IMR-90 (cell line): ENCODE results near the gene ANKMY1. TPM values are rescaled to one million over a fixed set of nuclear protein-coding genes. Genes with fewer than 3 reads are reported as not detected.
A peak's percentile ranks its signal among the peaks of the same experiment; 100 is the strongest.

Experiments used
- ATAC-seq: fragments of 200-7000 bp; cut with Tn5 transposase; 2 replicates; pipeline ENCODE4 v1.9.1; 2020; ENCODE audit warnings: low read depth, mild to moderate bottlenecking, moderate library complexity
- BruUV-seq: library from RNA; stranded (reverse); fragments of 400-500 nt; replicated peaks from 2 replicates; lab custom pipeline; 2021; lab: Mats Ljungman, UMichigan
- CTCF ChIA-PET: fragments of 300-600 bp; formaldehyde crosslinking; extraction: SDS; loops from one replicate; lab custom pipeline; 2021; ENCODE audit warnings: antibody characterized with exemption; lab: Yijun Ruan, JAX
- POLR2A ChIA-PET: fragments of 300-600 bp; sonication (Branson Sonifier 250); formaldehyde crosslinking; loops from one replicate; lab custom pipeline; 2022; ENCODE audit warnings: antibody characterized with exemption; ENCODE audit not compliant: unreplicated experiment; lab: Charles Lee
- DNase-seq: peaks from one replicate; pipeline ENCODE4 v3.0.0; 2013
- H2AFZ ChIP-seq: replicated peaks from 2 replicates; pipeline ENCODE3; 2013; ENCODE audit warnings: low read length, mild to moderate bottlenecking; ENCODE audit not compliant: poor library complexity
- H2AK5ac ChIP-seq: 2 replicates; pipeline ENCODE4 v1.6.1; 2013; ENCODE audit warnings: low read depth, low read length, inconsistent platforms
- H2AK9ac ChIP-seq: replicated peaks from 2 replicates; pipeline ENCODE3; 2013; ENCODE audit warnings: mild to moderate bottlenecking, low read depth, low read length, moderate library complexity; ENCODE audit not compliant: poor library complexity
- H2BK120ac ChIP-seq: 2 replicates; pipeline ENCODE4 v1.6.1; 2013; ENCODE audit warnings: low read depth, low read length, inconsistent platforms
- H2BK15ac ChIP-seq: 3 replicates; pipeline ENCODE4 v1.6.1; 2013; ENCODE audit warnings: low read depth, low read length, inconsistent platforms
- H2BK20ac ChIP-seq: 2 replicates; pipeline ENCODE4 v1.6.1; 2013; ENCODE audit warnings: low read depth, mild to moderate bottlenecking, inconsistent platforms, low read length, moderate library complexity
- H2BK5ac ChIP-seq: 2 replicates; pipeline ENCODE4 v1.6.1; 2013; ENCODE audit warnings: mild to moderate bottlenecking, low read depth, low read length, inconsistent platforms; ENCODE audit not compliant: poor library complexity, severe bottlenecking
- H3K14ac ChIP-seq: replicated peaks from 2 replicates; pipeline ENCODE4 v1.6.1; 2013; ENCODE audit warnings: low read depth, low read length, inconsistent platforms
- H3K18ac ChIP-seq: 2 replicates; pipeline ENCODE4 v1.6.1; 2013; ENCODE audit warnings: low read depth, low read length, control low read depth
- H3K23ac ChIP-seq: 2 replicates; pipeline ENCODE4 v1.6.1; 2013; ENCODE audit warnings: low read depth, low read length, inconsistent platforms
- H3K27ac ChIP-seq: 2 replicates; pipeline ENCODE4 v1.5.1; 2013; ENCODE audit warnings: mild to moderate bottlenecking, control low read depth, low read length; ENCODE audit not compliant: insufficient read depth
- H3K27me3 ChIP-seq: 2 replicates; pipeline ENCODE4 v1.6.1; 2013; ENCODE audit warnings: low read length; ENCODE audit not compliant: control insufficient read depth, insufficient read depth
- H3K36me3 ChIP-seq: 2 replicates; pipeline ENCODE4 v1.6.1; 2013; ENCODE audit warnings: low read length, mixed read lengths; ENCODE audit not compliant: control insufficient read depth, insufficient read depth
- H3K4ac ChIP-seq: 2 replicates; pipeline ENCODE4 v1.6.1; 2013; ENCODE audit warnings: low read depth, low read length, inconsistent platforms
- H3K4me1 ChIP-seq: 2 replicates; pipeline ENCODE4 v1.6.1; 2013; ENCODE audit warnings: low read length, mixed read lengths; ENCODE audit not compliant: control insufficient read depth, insufficient read depth
- H3K4me2 ChIP-seq: 2 replicates; pipeline ENCODE4 v1.6.1; 2013; ENCODE audit warnings: low read depth, mild to moderate bottlenecking, control low read depth, low read length, moderate library complexity
- H3K4me3 ChIP-seq: 2 replicates; pipeline ENCODE4 v1.5.1; 2013; ENCODE audit warnings: low read depth, mild to moderate bottlenecking, control low read depth, low read length, moderate library complexity; ENCODE audit not compliant: insufficient read depth
- H3K56ac ChIP-seq: 2 replicates; pipeline ENCODE4 v1.6.1; 2013; ENCODE audit warnings: low read length, inconsistent platforms; ENCODE audit not compliant: insufficient read depth; ENCODE audit errors: extremely low read depth
- H3K79me1 ChIP-seq, 2 experiments: 2 replicates each; pipeline ENCODE4 v1.6.1; 2013; ENCODE audit warnings: low read length in 2 of 2, inconsistent platforms in 1 of 2, low read depth in 1 of 2
- H3K9ac ChIP-seq: 2 replicates; pipeline ENCODE4 v1.6.1; 2013; ENCODE audit warnings: low read depth, low read length, control low read depth
- H3K9me1 ChIP-seq: 2 replicates; pipeline ENCODE4 v1.6.1; 2013; ENCODE audit warnings: low read length, inconsistent platforms; ENCODE audit not compliant: insufficient read depth
- H3K9me3 ChIP-seq: 2 replicates; pipeline ENCODE4 v1.6.1; 2013; ENCODE audit warnings: low read length; ENCODE audit not compliant: control insufficient read depth, insufficient read depth
- H4K20me1 ChIP-seq: 2 replicates; pipeline ENCODE4 v1.6.1; 2013; ENCODE audit warnings: low read length, inconsistent platforms; ENCODE audit not compliant: insufficient read depth
- H4K5ac ChIP-seq: 2 replicates; pipeline ENCODE4 v1.6.1; 2013; ENCODE audit warnings: mild to moderate bottlenecking, low read depth, low read length, control low read depth
- H4K8ac ChIP-seq, 2 experiments: 2 replicates each; pipeline ENCODE4 v1.6.1; 2013; ENCODE audit warnings: low read depth in 2 of 2, low read length in 2 of 2, control low read depth in 1 of 2, inconsistent platforms in 1 of 2
- H4K91ac ChIP-seq: 2 replicates; pipeline ENCODE4 v1.6.1; 2013; ENCODE audit warnings: low read depth, low read length, inconsistent platforms; ENCODE audit not compliant: insufficient read depth
- BHLHE40 ChIP-seq: fragments of 150-350 bp; IDR thresholded peaks from 2 replicates; pipeline ENCODE4 v1.6.1; 2016; ENCODE audit warnings: mild to moderate bottlenecking, low read depth, low read length
- CEBPB ChIP-seq: IDR thresholded peaks from 2 replicates; pipeline ENCODE4 v1.6.1; 2012; ENCODE audit warnings: low read depth, low read length, improper control_type of control experiment
- ELK1 ChIP-seq: fragments of 150-350 bp; IDR thresholded peaks from 2 replicates; pipeline ENCODE4 v1.6.1; 2016; ENCODE audit warnings: low read depth, mild to moderate bottlenecking, low read length, moderate library complexity, borderline replicate concordance
- MAFK ChIP-seq: IDR thresholded peaks from 2 replicates; pipeline ENCODE4 v1.6.1; 2012; ENCODE audit warnings: low read depth, low read length, improper control_type of control experiment
- MAZ ChIP-seq: IDR thresholded peaks from 2 replicates; pipeline ENCODE4 v1.6.1; 2012; ENCODE audit warnings: low read depth, mild to moderate bottlenecking, low read length, improper control_type of control experiment, moderate library complexity, borderline replicate concordance
- NFE2L2 ChIP-seq: fragments of 150-350 bp; IDR thresholded peaks from 2 replicates; pipeline ENCODE4 v1.6.1; 2016; ENCODE audit warnings: low read depth, mild to moderate bottlenecking, low read length
- RCOR1 ChIP-seq: IDR thresholded peaks from 2 replicates; pipeline ENCODE4 v1.6.1; 2012; ENCODE audit warnings: mild to moderate bottlenecking, low read length, improper control_type of control experiment; ENCODE audit not compliant: insufficient replicate concordance
- USF2 ChIP-seq: fragments of 150-350 bp; IDR thresholded peaks from 2 replicates; pipeline ENCODE4 v1.6.1; 2017; ENCODE audit warnings: mild to moderate bottlenecking, antibody characterized with exemption, low read length, low read depth
- WGBS, 2 experiments: methylation state at CpG; one replicate each; pipeline versions ENCODE4 v1.1.5 to v1.1.7; 2013; ENCODE audit warnings: missing lambda C conversion rate in 2 of 2; ENCODE audit not compliant: insufficient read length in 1 of 2; ENCODE audit errors: extremely low coverage in 2 of 2; 5-methylcytosine and 5-hydroxymethylcytosine counted together
- dilution Hi-C: fragments of 300-500 bp; cut with HindIII; formaldehyde crosslinking; loops from one replicate; pipeline ENCODE4 v1.14.3; 2018; ENCODE audit warnings: low sequenced_read_pairs; ENCODE audit not compliant: unreplicated experiment
- in situ Hi-C: fragments of 300-500 bp; cut with MboI; formaldehyde crosslinking; loops from 3 replicates; pipeline ENCODE4 v1.14.3; 2019; ENCODE audit warnings: low sequenced_read_pairs, inconsistent platforms, mixed read lengths
- intact Hi-C: fragments of 100-400 bp; cut with micrococcal nuclease; formaldehyde crosslinking; loops from 2 replicates; pipeline ENCODE4 v1.10.0; 2022
- polyA plus RNA-seq, 3 experiments: library from polyadenylated mRNA; depleted of rRNA; stranded (reverse); fragments of >200 nt; gene quantifications; 2 replicates each; pipeline ENCODE4 v1.2.3, GENCODE V29; 2012; ENCODE audit warnings: low replicate concordance in 1 of 3
- total RNA-seq: library from RNA; depleted of rRNA; stranded (reverse); fragments of >200 nt; gene quantifications from 2 replicates; pipeline ENCODE4 v1.2.3, GENCODE V29; 2012

Gene ANKMY1
- total and polyA plus RNA-seq, 2 of the 4 experiments (the other 2 are of a cell fraction): 2.9 to 5.5 TPM

GRCh38 chr2:240441326-240441992 is 116.3 kb downstream of the ANKMY1 start:
- ChIA-PET POLR2A (no interaction called here), CTCF (no interaction called here)
- dilution Hi-C loops (no loop called here), in situ Hi-C loops (no loop called here), intact Hi-C loops (no loop called here)
- WGBS, 2 experiments: 90% methylated on average over 2 of the region's 27 CpGs; no CpG with 5 or more reads in 1 of the 2 experiments
- H4K5ac ChIP-seq: no peak overlapping the region
- no peaks in the 10 kb centered on the region for H3K9me3 ChIP-seq
- no peak overlapping the region for H3K14ac ChIP-seq
- H2BK20ac ChIP-seq: no peak overlapping the region
- peaks cover 19% of the 10 kb centered on the region for H3K4me1 ChIP-seq
- ATAC-seq (no peak), DNase-seq (no peak)
- H3K23ac ChIP-seq: no peak overlapping the region
- H4K91ac ChIP-seq: no peak overlapping the region
- H3K4me3 ChIP-seq: no peak overlapping the region
- H2AK9ac ChIP-seq: peak overlapping the region; percentile 65
- H2AK5ac ChIP-seq: no peak overlapping the region
- H2BK15ac ChIP-seq: no peak overlapping the region
- no peak overlapping the region for H2BK5ac ChIP-seq
- no peak for TF ChIP-seq ELK1
- no peak for TF ChIP-seq USF2
- no peak for TF ChIP-seq BHLHE40
- TF ChIP-seq MAFK: no peak
- no peak for TF ChIP-seq CEBPB
- no peak for TF ChIP-seq NFE2L2
- no peak for TF ChIP-seq MAZ
- TF ChIP-seq RCOR1: no peak
- H3K36me3 ChIP-seq: peaks cover 25% of the 10 kb centered on the region
- no peak overlapping the region for H3K56ac ChIP-seq
- BruUV-seq: no TSS peak
- H3K27ac ChIP-seq: no peak overlapping the region
- no peak overlapping the region for H3K4ac ChIP-seq
- no peak overlapping the region for H3K18ac ChIP-seq
- H4K20me1 ChIP-seq: peaks cover 99% of the 10 kb centered on the region
- H3K4me2 ChIP-seq: no peak overlapping the region
- no peak overlapping the region for H2AFZ ChIP-seq
- no peak overlapping the region for H4K8ac ChIP-seq
- no peak overlapping the region for H3K9ac ChIP-seq
- peaks cover 8% of the 10 kb centered on the region; the same call in 1 of the 2 replicates for H3K9me1 ChIP-seq
- no peaks in the 10 kb centered on the region for H3K27me3 ChIP-seq
- H2BK120ac ChIP-seq: no peak overlapping the region
- H3K79me1 ChIP-seq: peaks cover 12 to 79% of the 10 kb centered on the region in 2 experiments
